ENCODE data around the gene GPC6.

Gene GPC6

GRCh38 chr13:93325303-93326233 lies 99.0 kb downstream of the GPC6 start:
- H3K14ac ChIP-seq (ENCODE audit: low read length): no peak overlapping the region
- WGBS (ENCODE audit: extremely low coverage, insufficient coverage, insufficient read length): no CpG with 5 or more reads among the region's 1 CpG

GRCh38 chr13:93326234-93326811 lies 99.7 kb downstream of the GPC6 start:
- Histone ChIP-seq H3K79me2 (ENCODE audit: control insufficient read depth, insufficient read depth, low read length, poor library complexity) (no peaks in the 10 kb centered on the region), H3K4me2 (ENCODE audit: low read length) (no peak overlapping the region), H3K4me1 (ENCODE audit: control insufficient read depth in 1 of 2, insufficient read depth in 2 of 2, low read length in 2 of 2) (no peaks in the 10 kb centered on the region), H3K4ac (ENCODE audit: low read depth, low read length) (no peak overlapping the region), H3K4me3 (ENCODE audit: low read depth, low read length) (no peak overlapping the region), H3K14ac (ENCODE audit: low read length) (no peak overlapping the region), H4K12ac (ENCODE audit: low read depth, low read length) (no peak overlapping the region), H3K27me3 (ENCODE audit: insufficient read depth, low read length) (no peaks in the 10 kb centered on the region), H3K36me3 (ENCODE audit: control insufficient read depth in 1 of 2, insufficient read depth in 2 of 2, low read length in 2 of 2) (no peaks in the 10 kb centered on the region), H2AFZ (ENCODE audit: insufficient read depth, low read length, poor library complexity) (no peak overlapping the region), H3K9ac (ENCODE audit: low read length) (no peak overlapping the region), H3K9me3 (ENCODE audit: insufficient read depth, low read depth, low read length) (no peaks in the 10 kb centered on the region), H2BK12ac (ENCODE audit: low read length) (no peak overlapping the region), H3K27ac (ENCODE audit: low read depth, low read length) (no peak overlapping the region), H4K91ac (ENCODE audit: low read depth, low read length) (no peak overlapping the region), H4K8ac (ENCODE audit: low read depth, low read length) (no peak overlapping the region), H2BK5ac (ENCODE audit: low read depth, low read length, poor library complexity) (no peak overlapping the region), H2AK5ac (ENCODE audit: low read length) (no peak overlapping the region), H2BK120ac (ENCODE audit: insufficient read depth, low read length, poor library complexity) (no peak overlapping the region), H3K23ac (ENCODE audit: low read length) (no peak overlapping the region), H3K18ac (ENCODE audit: low read length) (no peak overlapping the region), H3K79me1 (ENCODE audit: low read length) (no peaks in the 10 kb centered on the region)
- DNase-seq: no peak
- no CpG with 5 or more reads among the region's 5 CpGs for WGBS (ENCODE audit: extremely low coverage, insufficient coverage, insufficient read length)

More at GRCh38 chr13:93325303-93326233, 99.0 kb downstream of the GPC6 start:
- H2BK12ac ChIP-seq (ENCODE audit: low read length): no peak overlapping the region
- no peak overlapping the region for H3K4ac ChIP-seq (ENCODE audit: low read depth, low read length)
- no peak overlapping the region for H3K23ac ChIP-seq (ENCODE audit: low read length)
- no peaks in the 10 kb centered on the region for H3K79me1 ChIP-seq (ENCODE audit: low read length)
- H3K36me3 ChIP-seq (ENCODE audit: control insufficient read depth in 1 of 2, insufficient read depth in 2 of 2, low read length in 2 of 2): no peaks in the 10 kb centered on the region
- H2BK120ac ChIP-seq (ENCODE audit: insufficient read depth, low read length, poor library complexity): no peak overlapping the region
- no peak overlapping the region for H3K9ac ChIP-seq (ENCODE audit: low read length)
- H2AK5ac ChIP-seq (ENCODE audit: low read length): no peak overlapping the region
- H2BK5ac ChIP-seq (ENCODE audit: low read depth, low read length, poor library complexity): no peak overlapping the region
- no peak for DNase-seq
- no peak overlapping the region for H3K4me2 ChIP-seq (ENCODE audit: low read length)
- H3K4me3 ChIP-seq (ENCODE audit: low read depth, low read length): no peak overlapping the region
- no peak overlapping the region for H4K91ac ChIP-seq (ENCODE audit: low read depth, low read length)
- H3K18ac ChIP-seq (ENCODE audit: low read length): no peak overlapping the region
- H3K79me2 ChIP-seq (ENCODE audit: control insufficient read depth, insufficient read depth, low read length, poor library complexity): no peaks in the 10 kb centered on the region
- no peak overlapping the region for H3K27ac ChIP-seq (ENCODE audit: low read depth, low read length)
- H2AFZ ChIP-seq (ENCODE audit: insufficient read depth, low read length, poor library complexity): no peak overlapping the region
- H3K27me3 ChIP-seq (ENCODE audit: insufficient read depth, low read length): no peaks in the 10 kb centered on the region
- no peaks in the 10 kb centered on the region for H3K4me1 ChIP-seq (ENCODE audit: control insufficient read depth in 1 of 2, insufficient read depth in 2 of 2, low read length in 2 of 2)
- H4K8ac ChIP-seq (ENCODE audit: low read depth, low read length): no peak overlapping the region
- no peak overlapping the region for H4K12ac ChIP-seq (ENCODE audit: low read depth, low read length)
- no peaks in the 10 kb centered on the region for H3K9me3 ChIP-seq (ENCODE audit: insufficient read depth, low read depth, low read length)

GRCh38 chr13:93328943-93329342 lies 102.3 kb downstream of the GPC6 start:
- DNase-seq: no peak
- Histone ChIP-seq H3K18ac (ENCODE audit: low read length) (no peak overlapping the region), H2BK5ac (ENCODE audit: low read depth, low read length, poor library complexity) (no peak overlapping the region), H2BK120ac (ENCODE audit: insufficient read depth, low read length, poor library complexity) (no peak overlapping the region), H3K9ac (ENCODE audit: low read length) (no peak overlapping the region), H3K79me1 (ENCODE audit: low read length) (no peaks in the 10 kb centered on the region), H3K4ac (ENCODE audit: low read depth, low read length) (no peak overlapping the region), H2AK5ac (ENCODE audit: low read length) (no peak overlapping the region), H3K27me3 (ENCODE audit: insufficient read depth, low read length) (no peaks in the 10 kb centered on the region), H3K23ac (ENCODE audit: low read length) (no peak overlapping the region), H3K79me2 (ENCODE audit: control insufficient read depth, insufficient read depth, low read length, poor library complexity) (no peaks in the 10 kb centered on the region), H3K14ac (ENCODE audit: low read length) (no peak overlapping the region), H2AFZ (ENCODE audit: insufficient read depth, low read length, poor library complexity) (no peak overlapping the region), H2BK12ac (ENCODE audit: low read length) (no peak overlapping the region), H3K36me3 (ENCODE audit: control insufficient read depth in 1 of 2, insufficient read depth in 2 of 2, low read length in 2 of 2) (no peaks in the 10 kb centered on the region), H4K8ac (ENCODE audit: low read depth, low read length) (no peak overlapping the region), H3K4me2 (ENCODE audit: low read length) (no peak overlapping the region), H3K4me1 (ENCODE audit: control insufficient read depth in 1 of 2, insufficient read depth in 2 of 2, low read length in 2 of 2) (no peaks in the 10 kb centered on the region), H3K9me3 (ENCODE audit: insufficient read depth, low read depth, low read length) (no peaks in the 10 kb centered on the region), H3K4me3 (ENCODE audit: low read depth, low read length) (no peak overlapping the region), H4K91ac (ENCODE audit: low read depth, low read length) (no peak overlapping the region), H3K27ac (ENCODE audit: low read depth, low read length) (no peak overlapping the region), H4K12ac (ENCODE audit: low read depth, low read length) (no peak overlapping the region)
- WGBS (ENCODE audit: extremely low coverage, insufficient coverage, insufficient read length): no CpG with 5 or more reads among the region's 2 CpGs

GRCh38 chr13:93336728-93337127 lies 110.1 kb downstream of the GPC6 start:
- no peak overlapping the region for H3K4ac ChIP-seq (ENCODE audit: low read depth, low read length)
- no peak overlapping the region for H3K18ac ChIP-seq (ENCODE audit: low read length)
- H4K8ac ChIP-seq (ENCODE audit: low read depth, low read length): no peak overlapping the region
- no peaks in the 10 kb centered on the region for H3K36me3 ChIP-seq (ENCODE audit: control insufficient read depth in 1 of 2, insufficient read depth in 2 of 2, low read length in 2 of 2)
- H3K27me3 ChIP-seq (ENCODE audit: insufficient read depth, low read length): no peaks in the 10 kb centered on the region
- no peak overlapping the region for H3K9ac ChIP-seq (ENCODE audit: low read length)
- no peak overlapping the region for H2BK120ac ChIP-seq (ENCODE audit: insufficient read depth, low read length, poor library complexity)
- no peak overlapping the region for H3K27ac ChIP-seq (ENCODE audit: low read depth, low read length)
- DNase-seq: no peak
- no peak overlapping the region for H3K14ac ChIP-seq (ENCODE audit: low read length)
- no peak overlapping the region for H2AFZ ChIP-seq (ENCODE audit: insufficient read depth, low read length, poor library complexity)
- H4K91ac ChIP-seq (ENCODE audit: low read depth, low read length): no peak overlapping the region
- H4K12ac ChIP-seq (ENCODE audit: low read depth, low read length): no peak overlapping the region
- no peak overlapping the region for H2BK12ac ChIP-seq (ENCODE audit: low read length)
- H3K4me3 ChIP-seq (ENCODE audit: low read depth, low read length): no peak overlapping the region
- no peak overlapping the region for H3K23ac ChIP-seq (ENCODE audit: low read length)
- H2AK5ac ChIP-seq (ENCODE audit: low read length): no peak overlapping the region
- WGBS (ENCODE audit: extremely low coverage, insufficient coverage, insufficient read length): no CpG with 5 or more reads among the region's 4 CpGs
- no peak overlapping the region for H3K4me2 ChIP-seq (ENCODE audit: low read length)
- H3K9me3 ChIP-seq (ENCODE audit: insufficient read depth, low read depth, low read length): no peaks in the 10 kb centered on the region
- H3K79me1 ChIP-seq (ENCODE audit: low read length): no peaks in the 10 kb centered on the region
- peaks cover 1% of the 10 kb centered on the region for H3K79me2 ChIP-seq (ENCODE audit: control insufficient read depth, insufficient read depth, low read length, poor library complexity)
- H3K4me1 ChIP-seq (ENCODE audit: control insufficient read depth in 1 of 2, insufficient read depth in 2 of 2, low read length in 2 of 2): no peaks in the 10 kb centered on the region
- H2BK5ac ChIP-seq (ENCODE audit: low read depth, low read length, poor library complexity): no peak overlapping the region
